ENCODE measurements around the gene GOLGA7B.
"Not testable (repeated sequence)": the region's sequence is repeated elsewhere in the genome, so short reads cannot be mapped to it uniquely, and the experiment has no call there.

The GOLGA7B gene

DNA sequence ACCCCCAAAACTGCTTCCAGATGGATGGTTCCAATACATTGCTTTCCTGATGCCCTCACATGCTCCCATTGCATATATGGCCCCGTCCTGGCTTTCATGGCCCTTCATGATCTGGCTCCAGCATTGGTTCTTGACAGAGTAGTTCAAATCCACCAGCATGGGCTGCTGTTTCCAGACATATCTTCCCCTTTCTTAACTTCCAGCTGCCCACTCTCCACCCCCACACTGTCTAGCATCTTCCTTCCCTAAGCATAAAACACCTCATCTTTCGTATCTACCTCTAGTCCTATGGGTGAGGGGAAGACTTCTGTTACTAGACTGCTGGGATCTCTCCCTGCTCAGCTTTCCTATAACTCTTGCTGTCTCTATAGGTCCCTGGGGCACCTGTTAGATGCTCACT, 13.2 kb upstream of the GOLGA7B start:
- no peak for DNase-seq

DNA sequence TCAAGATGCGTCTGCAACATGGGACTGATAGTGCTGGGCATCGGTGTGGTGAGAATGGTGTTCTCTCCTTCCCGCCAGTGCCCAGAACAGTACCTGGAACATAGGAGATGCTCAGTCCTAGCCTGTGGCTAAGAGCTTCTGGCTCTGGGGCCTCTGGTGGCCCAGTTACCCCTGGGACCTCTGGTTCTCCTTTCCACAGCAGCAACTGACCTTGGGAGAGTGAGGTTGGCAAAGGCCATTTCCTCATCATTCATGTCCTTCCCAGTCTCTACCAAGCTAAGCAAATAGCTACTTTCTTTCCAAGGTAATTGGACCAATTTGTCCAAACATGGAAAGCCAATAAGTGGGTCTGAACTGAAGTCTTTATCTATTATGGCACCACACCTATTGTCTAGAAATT, 11.6 kb upstream of the GOLGA7B start:
- no peak for DNase-seq

DNA sequence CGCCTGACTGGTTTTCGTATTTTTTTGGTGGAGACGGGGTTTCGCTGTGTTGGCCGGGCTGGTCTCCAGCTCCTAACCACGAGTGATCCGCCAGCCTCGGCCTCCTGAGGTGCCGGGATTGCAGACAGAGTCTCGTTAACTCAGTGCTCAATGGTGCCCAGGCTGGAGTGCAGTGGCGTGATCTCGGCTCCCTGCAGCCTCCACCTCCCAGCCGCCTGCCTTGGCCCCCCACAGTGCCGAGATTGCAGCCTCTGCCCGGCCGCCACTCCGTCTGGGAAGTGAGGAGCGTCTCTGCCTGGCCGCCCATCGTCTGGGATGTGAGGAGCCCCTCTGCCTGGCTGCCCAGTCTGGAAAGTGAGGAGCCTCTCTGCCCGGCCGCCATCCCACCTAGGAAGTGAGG, 8.5 kb upstream of the GOLGA7B start:
- DNase-seq = not testable (repeated sequence)

DNA sequence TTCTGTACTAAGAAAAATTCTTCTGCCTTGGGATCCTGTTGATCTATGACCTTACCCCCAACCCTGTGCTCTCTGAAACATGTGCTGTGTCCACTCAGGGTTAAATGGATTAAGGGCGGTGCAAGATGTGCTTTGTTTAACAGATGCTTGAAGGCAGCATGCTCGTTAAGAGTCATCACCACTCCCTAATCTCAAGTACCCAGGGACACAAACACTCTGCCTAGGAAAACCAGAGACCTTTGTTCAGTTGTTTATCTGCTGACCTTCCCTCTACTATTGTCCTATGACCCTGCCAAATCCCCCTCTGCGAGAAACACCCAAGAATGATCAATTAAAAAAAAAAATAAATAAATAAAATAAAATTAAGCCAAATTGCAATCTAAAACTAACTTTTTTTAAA, 7.5 kb upstream of the GOLGA7B start:
- DNase-seq = not testable (repeated sequence)

GRCh38 chr10:97842656-97843280, 6.9 kb upstream of the GOLGA7B start:
- no peak for DNase-seq

DNA sequence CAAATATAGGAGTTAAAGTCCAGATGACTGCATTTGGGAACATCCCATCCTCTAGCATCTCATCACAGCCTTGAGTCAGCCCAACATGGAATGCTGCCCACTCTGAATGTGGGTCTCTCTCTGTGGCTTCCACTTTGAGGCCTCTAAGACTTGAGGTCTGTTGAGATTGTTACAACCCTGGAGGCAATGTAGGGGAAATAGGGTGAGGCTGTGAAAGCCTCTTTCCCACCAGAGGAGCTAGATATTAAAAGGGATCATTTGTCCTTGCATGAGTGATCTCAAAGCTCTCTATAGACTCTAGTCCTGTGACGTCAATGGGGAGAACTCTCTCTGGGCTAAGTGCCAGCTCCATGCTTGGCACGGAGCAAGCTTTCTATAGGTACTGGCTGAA, 6.4 kb upstream of the GOLGA7B start:
- no peak for DNase-seq

DNA sequence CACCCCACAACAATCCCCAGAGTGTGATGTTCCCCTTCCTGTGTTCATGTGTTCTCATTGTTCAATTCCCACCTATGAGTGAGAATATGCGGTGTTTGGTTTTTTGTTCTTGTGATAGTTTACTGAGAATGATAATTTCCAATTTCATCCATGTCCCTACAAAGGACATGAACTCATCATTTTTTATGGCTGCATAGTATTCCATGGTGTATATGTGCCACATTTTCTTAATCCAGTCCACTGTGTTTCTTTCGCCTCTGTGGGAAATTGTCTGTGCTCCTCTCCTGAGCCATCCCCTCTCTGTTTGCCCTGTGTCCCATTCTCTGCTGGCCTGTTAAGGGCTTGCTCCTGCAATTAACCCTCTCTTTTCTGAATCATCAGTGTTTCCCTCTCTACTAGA, 5.7 kb upstream of the GOLGA7B start:
- not testable (repeated sequence) for DNase-seq

DNA sequence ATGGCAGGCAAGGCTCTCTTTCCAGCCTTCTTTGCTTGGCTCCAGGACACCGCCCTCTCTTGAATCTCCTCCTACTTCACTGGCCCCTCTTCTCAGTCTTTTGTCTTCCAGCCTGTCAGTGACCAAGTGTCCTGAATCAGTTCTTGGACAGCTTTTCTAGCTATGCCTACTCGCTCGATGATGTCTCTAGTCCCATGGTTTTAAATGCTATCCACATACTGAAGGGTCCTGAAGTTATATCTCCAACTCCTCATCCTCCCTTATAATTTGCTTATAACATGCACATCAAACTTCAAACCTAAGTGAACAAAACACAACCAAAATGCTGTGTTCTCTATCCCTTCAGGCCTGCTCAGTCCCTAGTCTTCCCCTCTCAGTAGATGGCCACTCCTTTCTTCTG, 5.0 kb upstream of the GOLGA7B start:
- DNase-seq = no peak

GRCh38 chr10:97849103-97849686, 448 bp upstream of the GOLGA7B start:
- DNase-seq = peak; percentile 68

DNA sequence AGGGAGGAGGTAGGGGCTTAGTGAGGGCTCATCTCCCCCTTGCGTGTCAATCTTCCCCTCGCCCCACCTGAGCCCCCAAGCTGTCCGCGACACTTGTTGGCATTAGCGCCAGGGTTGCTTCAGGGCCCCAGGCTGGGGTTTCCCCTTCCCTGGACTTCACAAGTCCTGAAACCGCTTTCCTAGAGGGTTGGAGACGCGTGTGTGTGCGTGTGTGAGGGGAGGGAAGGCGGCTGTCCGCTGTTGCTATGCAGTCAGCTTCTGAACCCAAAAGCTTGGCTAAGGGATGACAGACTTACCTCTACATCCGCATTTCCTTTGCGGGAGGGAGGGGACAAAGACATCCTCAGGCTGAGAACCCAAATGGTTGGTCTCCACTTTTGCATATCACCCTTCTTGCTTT, 803 bp downstream of the GOLGA7B start:
- DNase-seq = peak; percentile 26

DNA sequence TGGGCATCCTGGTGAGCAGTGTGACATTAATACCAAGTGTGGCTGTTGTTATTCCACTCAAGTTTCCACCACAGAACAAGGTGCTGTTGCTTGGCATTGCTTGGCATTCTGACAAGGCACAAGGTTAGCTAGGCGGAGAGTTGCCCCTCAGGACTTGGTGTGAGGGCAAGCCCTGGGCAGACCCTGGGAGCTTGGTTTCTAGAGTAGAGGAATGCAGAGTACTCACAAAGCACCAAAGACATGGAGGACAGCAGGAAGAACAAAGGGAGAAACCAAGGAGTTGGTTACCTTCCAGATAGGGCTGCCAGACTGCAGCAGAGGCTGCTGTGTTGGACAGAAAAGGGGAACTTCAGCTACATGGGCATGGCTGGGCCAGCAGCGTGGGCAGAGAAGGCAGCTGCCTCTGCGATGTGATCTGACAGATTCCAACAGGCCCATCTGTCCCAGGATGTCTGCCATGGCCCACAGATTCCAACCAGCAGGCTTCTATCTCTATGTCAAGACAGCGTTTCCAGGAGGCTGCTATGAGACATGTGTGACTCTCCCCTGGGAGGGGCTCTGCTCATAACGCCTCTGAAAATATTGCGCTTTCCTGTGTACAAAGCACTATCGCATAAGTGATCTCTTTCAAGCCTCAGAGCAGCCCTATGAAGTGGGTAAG, 1.8 kb downstream of the GOLGA7B start:
- DNase-seq = peak; percentile 56

GRCh38 chr10:97852277-97852676, 2.6 kb downstream of the GOLGA7B start:
- DNase-seq = no peak

DNA sequence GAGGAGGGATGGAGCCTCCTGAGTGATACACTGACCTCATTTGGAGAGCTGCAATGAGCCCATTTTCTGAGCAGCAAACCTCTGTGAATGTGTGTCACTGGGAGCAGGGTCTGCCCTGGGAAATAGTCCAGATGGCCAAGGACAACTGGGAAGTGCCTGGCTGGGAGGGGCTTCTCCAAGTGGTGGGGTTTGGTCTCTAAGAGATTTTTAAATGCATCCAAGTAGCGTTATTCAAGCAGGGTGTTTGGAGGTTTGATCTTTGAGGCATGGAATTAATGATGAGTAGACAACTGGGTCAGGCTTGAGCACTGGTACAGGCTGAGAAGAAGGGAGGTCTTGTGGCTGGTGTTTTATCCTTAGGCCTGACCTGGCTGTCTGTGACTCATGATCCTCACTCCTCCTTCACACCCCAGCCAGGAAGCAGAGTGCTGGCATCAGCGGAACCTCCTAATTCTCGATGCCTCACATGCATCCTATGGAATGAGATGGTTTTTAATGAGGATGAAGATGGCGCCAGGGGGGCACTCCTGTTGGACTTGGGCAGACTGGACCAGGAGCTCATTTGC, 3.3 kb downstream of the GOLGA7B start:
- no peak for DNase-seq

GRCh38 chr10:97854743-97855142, 5.1 kb downstream of the GOLGA7B start:
- no peak for DNase-seq

DNA sequence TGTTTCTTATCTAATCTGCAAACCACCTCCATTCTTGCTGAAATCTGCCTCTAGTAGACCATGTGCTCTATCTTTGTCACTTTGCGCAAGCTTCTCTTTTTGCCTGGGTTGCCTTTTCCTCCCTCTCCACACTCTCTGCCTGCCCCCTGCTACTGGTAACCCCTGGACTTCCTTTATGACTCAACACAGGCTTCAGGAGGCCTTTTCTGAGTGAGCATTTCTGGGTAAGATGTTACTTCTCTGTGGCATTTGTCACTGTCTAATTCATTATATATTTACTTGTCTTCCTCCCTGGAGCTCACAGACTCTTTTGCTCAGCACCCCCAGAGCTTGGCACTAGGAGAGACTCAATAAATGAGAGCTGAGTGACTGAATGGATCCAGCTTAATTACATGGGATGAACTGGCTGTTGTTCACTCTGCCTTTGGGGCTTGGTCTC, 8.4 kb downstream of the GOLGA7B start:
- no peak for DNase-seq

- no peak for DNase-seq
These were observed 11.6 kb downstream of the GOLGA7B start for GRCh38 chr10:97861097-97861750.

- DNase-seq = no peak
These were observed 12.3 kb downstream of the GOLGA7B start for GRCh38 chr10:97861924-97862323.

GRCh38 chr10:97863808-97864207, 14.2 kb downstream of the GOLGA7B start:
- DNase-seq = no peak

DNA sequence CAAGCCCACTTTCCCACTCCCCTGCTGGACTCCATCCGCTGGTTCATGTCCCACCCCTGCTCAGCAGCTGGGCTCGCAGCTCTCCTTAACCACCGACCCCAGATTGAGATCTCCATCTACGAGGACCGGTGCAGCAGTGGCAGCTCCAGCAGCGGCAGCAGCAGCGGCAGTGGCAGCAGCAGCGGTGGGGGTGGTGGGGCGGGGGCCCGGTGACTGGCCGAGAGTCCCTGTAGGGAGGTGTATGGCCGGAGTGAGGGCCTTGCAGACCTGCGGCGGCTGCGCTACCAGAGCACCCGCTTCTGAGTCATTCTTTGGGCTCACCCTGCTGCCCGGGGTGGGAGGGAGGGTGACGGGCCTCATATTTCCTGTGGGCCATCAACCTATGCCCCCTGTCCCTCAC, 15.8 kb downstream of the GOLGA7B start:
- DNase-seq = no peak

DNA sequence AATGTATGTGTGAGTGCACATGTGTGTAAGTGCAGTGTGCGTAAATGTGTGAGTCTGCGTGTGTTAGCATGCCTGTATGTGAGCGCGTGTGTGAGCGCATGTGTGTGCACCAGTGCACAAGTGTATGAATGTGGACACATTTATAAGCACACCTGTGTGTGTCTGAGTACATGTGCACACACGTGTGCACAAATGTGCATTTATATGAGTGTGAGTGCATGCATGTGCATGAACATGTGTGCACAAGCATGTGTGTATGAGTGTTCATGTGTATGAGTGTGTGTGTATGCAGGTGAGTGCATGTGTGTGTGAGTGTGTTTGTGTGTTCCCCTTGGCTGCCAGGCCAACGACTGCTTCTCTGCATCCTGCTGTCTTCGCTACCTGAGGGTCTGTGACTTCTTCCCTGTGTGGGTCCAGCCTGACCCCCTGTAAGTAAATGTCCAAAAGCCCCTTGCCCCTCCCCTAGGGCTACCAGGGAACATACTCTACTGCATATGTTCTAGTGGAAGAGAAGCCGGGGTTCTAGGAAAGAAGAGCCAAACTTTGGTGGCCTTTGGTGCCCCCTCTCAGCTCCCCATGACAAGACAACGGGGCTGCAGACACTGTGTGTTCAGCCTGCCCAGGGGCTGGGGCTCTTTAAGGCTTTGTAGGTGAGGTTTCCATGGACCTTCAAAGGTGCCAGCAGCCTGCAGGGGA, 17.0 kb downstream of the GOLGA7B start:
- DNase-seq = no peak

GRCh38 chr10:97867220-97867800, 17.7 kb downstream of the GOLGA7B start:
- DNase-seq = no peak

DNA sequence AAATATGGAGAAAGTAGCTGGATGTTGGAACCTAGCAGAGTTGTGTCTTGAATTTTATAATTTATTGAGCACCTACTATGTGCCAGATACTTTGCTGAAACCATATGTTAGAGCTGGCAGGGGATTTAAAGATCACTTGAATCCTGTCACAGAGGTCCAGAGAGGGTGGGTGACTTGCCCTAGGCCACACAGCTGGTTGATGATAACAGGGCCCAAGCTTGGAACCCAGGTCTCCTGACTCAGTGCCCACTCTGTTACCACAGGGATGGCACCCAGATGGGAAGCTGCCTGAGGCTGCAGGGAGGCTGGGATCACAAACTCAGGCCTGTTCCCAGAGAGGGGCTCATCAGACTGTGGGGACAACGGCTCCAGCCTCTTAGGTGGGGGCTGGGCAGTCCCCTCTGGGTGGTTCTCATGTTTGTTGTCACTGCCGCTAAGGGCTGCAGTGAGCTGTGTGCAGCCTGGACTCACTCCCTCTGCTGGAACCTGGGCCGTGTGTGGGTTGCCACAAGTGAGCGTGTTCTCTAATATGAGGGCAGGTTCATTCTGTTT, 18.6 kb downstream of the GOLGA7B start:
- no peak for DNase-seq
